Thyroid gland (tissue), 4 donors: ENCODE results near the gene MRPL48. TPM values are rescaled to one million over a fixed set of nuclear protein-coding genes. Genes with fewer than 3 reads are reported as not detected.

ENCODE experiments used
- DNase-seq, 2 donors: peaks; one replicate each; pipeline ENCODE4 v3.0.0-alpha.2; 2019
- H3K27ac ChIP-seq, 3 donors: fragments of 200-600 bp; sonication (generic); 1 replicate in 2 of 3; 2 replicates in 1 of 3; pipeline ENCODE4 v1.5.1; 2016 to 2019; ENCODE audit warnings: mild to moderate bottlenecking in 1 of 3, moderate library complexity in 1 of 3
- H3K27me3 ChIP-seq: fragments of 200-600 bp; sonication (generic); one replicate; pipeline ENCODE4 v1.5.1; 2019
- H3K36me3 ChIP-seq, 2 donors: fragments of 200-600 bp; sonication (generic); one replicate each; pipeline ENCODE4 v1.5.1; 2016 to 2019
- H3K4me1 ChIP-seq, 2 donors: fragments of 200-600 bp; sonication (generic); one replicate each; pipeline ENCODE4 v1.5.1; 2017 to 2019
- H3K4me3 ChIP-seq, 3 donors: fragments of 200-600 bp; sonication (generic); replicated peaks in 1 of 3; 1 replicate in 2 of 3; 2 replicates in 1 of 3; pipeline ENCODE4 v1.5.1; 2016; ENCODE audit warnings: mild to moderate bottlenecking in 1 of 3
- H3K9me3 ChIP-seq: fragments of 200-600 bp; sonication (generic); one replicate; pipeline ENCODE4 v1.5.1; 2017
- POLR2A ChIP-seq, 2 donors: fragments of 450-650 bp; IDR thresholded peaks; one replicate each; pipeline ENCODE4 v1.6.1; 2017; ENCODE audit warnings: antibody characterized with exemption in 2 of 2, mild to moderate bottlenecking in 2 of 2, moderate library complexity in 1 of 2
- WGBS, 2 donors: methylation state at CpG; one replicate each; pipeline ENCODE4 v1.1.5; 2017; 5-methylcytosine and 5-hydroxymethylcytosine counted together
- intact Hi-C: fragments of 100-400 bp; cut with DNase I; formaldehyde crosslinking; loops from one replicate; pipeline ENCODE4 v1.15.1; 2023
- total RNA-seq, 4 donors: library from RNA; depleted of rRNA; stranded (reverse); fragments of >200 nt; gene quantifications; one replicate each; pipeline ENCODE4 v1.2.3, GENCODE V29; 2016
- TF ChIP-seq, protein P1 (sequence below), 6 experiments: fragments of 200-600 bp in 3 of 6; fragments of 450-650 bp in 3 of 6; sonication (generic) in 3 of 6; IDR thresholded peaks; one replicate each; pipeline ENCODE4 v1.5.1; 2016 to 2019; ENCODE audit warnings: antibody characterized with exemption in 6 of 6, mild to moderate bottlenecking in 2 of 6, inconsistent platforms in 1 of 6, moderate library complexity in 1 of 6

MRPL48 gene
- total RNA-seq, 4 donors from 2014 or later: 16.0 to 38.5 (median 29.8) TPM

DNA sequence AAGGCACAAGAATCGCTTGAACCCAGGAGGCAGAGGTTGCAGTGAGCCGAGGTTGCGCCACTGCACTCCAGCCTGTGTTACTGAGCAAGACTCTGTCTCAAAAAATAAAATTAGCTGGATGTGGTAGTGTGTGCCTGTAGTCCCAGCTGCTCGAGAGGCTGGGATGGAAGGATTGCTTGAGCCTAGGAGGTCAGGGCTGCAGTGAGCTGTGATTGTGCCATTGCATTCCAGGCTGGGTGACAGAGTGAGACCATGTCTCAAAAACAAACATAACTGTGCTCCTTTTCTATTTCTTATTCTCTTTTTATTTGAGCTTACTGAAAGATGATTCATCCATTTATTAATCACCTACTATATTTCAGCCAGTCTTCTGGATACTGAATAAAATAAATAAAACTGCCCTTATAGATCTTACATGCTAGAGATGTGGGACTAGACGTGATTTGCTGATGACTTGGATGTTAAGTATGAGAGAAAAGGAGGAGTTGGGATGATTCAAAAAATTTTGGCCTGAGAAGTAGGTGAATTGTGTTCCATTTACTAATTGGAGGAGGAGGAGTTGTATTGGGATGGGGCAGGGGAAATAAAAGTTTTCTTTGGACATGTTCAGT is 107.2 kb downstream of the MRPL48 start:
- WGBS, 2 donors: 95 to 97% methylated on average over 5 of the region's 5 CpGs
- H3K9me3 ChIP-seq: no peaks in the 10 kb centered on the region
- no peak overlapping the region for H3K4me3 ChIP-seq
- H3K4me1 ChIP-seq: no peaks in the 10 kb centered on the region
- no peak overlapping the region for H3K27ac ChIP-seq
- H3K36me3 ChIP-seq: peaks cover 7 to 11% of the 10 kb centered on the region in 2 donors
- no peak for DNase-seq
- TF ChIP-seq, protein P1, sequence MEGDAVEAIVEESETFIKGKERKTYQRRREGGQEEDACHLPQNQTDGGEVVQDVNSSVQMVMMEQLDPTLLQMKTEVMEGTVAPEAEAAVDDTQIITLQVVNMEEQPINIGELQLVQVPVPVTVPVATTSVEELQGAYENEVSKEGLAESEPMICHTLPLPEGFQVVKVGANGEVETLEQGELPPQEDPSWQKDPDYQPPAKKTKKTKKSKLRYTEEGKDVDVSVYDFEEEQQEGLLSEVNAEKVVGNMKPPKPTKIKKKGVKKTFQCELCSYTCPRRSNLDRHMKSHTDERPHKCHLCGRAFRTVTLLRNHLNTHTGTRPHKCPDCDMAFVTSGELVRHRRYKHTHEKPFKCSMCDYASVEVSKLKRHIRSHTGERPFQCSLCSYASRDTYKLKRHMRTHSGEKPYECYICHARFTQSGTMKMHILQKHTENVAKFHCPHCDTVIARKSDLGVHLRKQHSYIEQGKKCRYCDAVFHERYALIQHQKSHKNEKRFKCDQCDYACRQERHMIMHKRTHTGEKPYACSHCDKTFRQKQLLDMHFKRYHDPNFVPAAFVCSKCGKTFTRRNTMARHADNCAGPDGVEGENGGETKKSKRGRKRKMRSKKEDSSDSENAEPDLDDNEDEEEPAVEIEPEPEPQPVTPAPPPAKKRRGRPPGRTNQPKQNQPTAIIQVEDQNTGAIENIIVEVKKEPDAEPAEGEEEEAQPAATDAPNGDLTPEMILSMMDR (IDR thresholded peaks at IDR 0.05): no peak
- TF ChIP-seq POLR2A (IDR thresholded peaks at IDR 0.05): no peak
- intact Hi-C loops: no loop called here
- no peaks in the 10 kb centered on the region for H3K27me3 ChIP-seq

DNA sequence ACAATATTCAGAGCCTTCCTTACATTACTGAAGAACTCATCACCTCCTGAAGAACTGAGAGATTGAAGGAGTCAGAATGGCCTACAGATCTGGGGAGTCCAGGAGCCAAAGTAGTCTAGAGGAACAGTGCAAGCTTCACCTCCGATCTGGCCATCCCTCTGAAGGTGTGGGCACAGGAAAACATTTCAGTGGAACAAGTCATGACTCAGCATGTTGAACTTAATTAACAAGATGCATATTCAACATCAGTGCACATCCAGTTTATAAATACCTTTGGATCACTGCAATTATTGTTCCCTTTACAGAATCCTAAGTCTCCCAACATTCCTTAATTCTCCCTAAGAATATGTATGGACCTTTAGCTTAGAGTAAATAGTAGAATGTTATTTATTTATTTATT is 114.6 kb downstream of the MRPL48 start:
- Histone ChIP-seq H3K4me1 (no peaks in the 10 kb centered on the region), H3K9me3 (no peaks in the 10 kb centered on the region), H3K27me3 (no peaks in the 10 kb centered on the region), H3K4me3 (no peak overlapping the region), H3K27ac (no peak overlapping the region), H3K36me3 (peaks cover 6% of the 10 kb centered on the region in 2 donors)
- TF ChIP-seq, protein P1 (IDR thresholded peaks at IDR 0.05): no peak
- TF ChIP-seq POLR2A (IDR thresholded peaks at IDR 0.05): no peak
- 90 to 100% methylated on average over 1 of the region's 1 CpG for WGBS, 2 donors
- intact Hi-C loops: no loop called here
- no peak for DNase-seq

DNA sequence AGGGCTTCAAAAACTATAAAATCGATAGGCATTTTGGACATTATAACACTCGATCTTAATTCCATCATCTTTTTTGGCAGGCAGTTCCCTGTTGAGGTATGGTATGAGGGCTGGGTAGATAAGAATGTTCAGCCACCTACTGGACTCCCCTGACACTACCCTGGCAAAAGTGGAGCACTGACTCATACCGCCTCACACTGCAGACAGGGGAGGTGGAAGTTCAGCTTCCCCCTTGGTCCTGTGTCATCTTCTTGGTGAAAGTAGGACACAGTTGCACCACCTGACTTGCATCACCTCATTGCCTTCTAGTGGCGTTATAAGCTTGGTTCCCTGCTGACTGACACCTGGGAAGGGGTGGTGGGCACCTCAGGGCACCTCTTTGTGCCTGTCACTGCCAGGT is 119.5 kb downstream of the MRPL48 start:
- no peak overlapping the region for H3K4me3 ChIP-seq
- H3K27me3 ChIP-seq: no peaks in the 10 kb centered on the region
- TF ChIP-seq POLR2A (IDR thresholded peaks at IDR 0.05): no peak
- TF ChIP-seq, protein P1 (IDR thresholded peaks at IDR 0.05): no peak
- 94 to 95% methylated on average over 4 of the region's 4 CpGs for WGBS, 2 donors
- no peak overlapping the region for H3K27ac ChIP-seq
- H3K4me1 ChIP-seq: no peaks in the 10 kb centered on the region
- H3K36me3 ChIP-seq: peaks cover 0 to 3% of the 10 kb centered on the region in 2 donors
- no peaks in the 10 kb centered on the region for H3K9me3 ChIP-seq
- intact Hi-C loops: no loop called here
- DNase-seq: no peak

DNA sequence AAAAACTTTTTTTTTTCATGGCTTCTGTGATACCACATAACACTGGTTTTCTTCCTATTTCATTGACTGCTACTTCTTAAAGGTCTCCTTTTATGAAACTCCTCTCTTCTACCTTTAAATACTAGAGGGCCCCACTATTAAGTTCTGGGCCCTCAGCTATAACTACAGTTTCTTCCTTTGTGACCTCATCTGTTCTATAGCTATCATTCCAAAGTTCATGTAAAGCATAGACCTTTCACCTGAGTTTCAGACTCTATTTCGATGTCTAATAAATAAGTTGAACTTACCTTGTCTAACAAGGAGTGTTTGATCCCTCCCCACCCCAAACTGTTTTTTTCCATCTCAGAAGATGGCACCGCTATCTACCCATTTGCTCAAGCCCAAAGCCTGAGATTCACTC is 124.4 kb downstream of the MRPL48 start:
- H3K27ac ChIP-seq: no peak overlapping the region
- H3K27me3 ChIP-seq: no peaks in the 10 kb centered on the region
- no peak for DNase-seq
- H3K4me1 ChIP-seq: no peaks in the 10 kb centered on the region
- peaks cover 0 to 35% of the 10 kb centered on the region in 2 donors for H3K36me3 ChIP-seq
- 95 to 98% methylated on average over 2 of the region's 2 CpGs for WGBS, 2 donors
- no peak for TF ChIP-seq POLR2A (IDR thresholded peaks at IDR 0.05)
- TF ChIP-seq, protein P1 (IDR thresholded peaks at IDR 0.05): no peak
- H3K4me3 ChIP-seq: no peak overlapping the region
- H3K9me3 ChIP-seq: no peaks in the 10 kb centered on the region
- intact Hi-C loops: no loop called here

DNA sequence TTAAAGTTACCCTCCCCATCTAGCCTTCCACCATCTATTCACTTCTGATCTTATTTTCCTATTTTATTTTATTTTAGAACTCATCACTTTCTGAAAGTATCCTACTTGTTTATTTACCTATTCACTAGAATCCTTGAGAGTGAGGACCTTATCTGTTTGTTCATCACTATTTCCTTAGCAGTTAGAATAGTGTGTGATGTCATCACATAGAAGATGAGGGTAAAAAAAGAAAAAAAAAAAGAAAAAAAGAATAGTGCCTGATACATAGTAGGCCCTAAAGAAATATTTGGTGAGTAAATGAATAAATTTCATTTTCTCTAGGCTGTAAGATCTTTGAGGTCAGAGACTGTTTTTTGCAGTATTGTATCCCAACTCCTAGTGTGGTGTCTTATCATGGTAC is 125.8 kb downstream of the MRPL48 start:
- Histone ChIP-seq H3K4me1 (no peaks in the 10 kb centered on the region), H3K27ac (no peak overlapping the region), H3K27me3 (no peaks in the 10 kb centered on the region), H3K9me3 (no peaks in the 10 kb centered on the region), H3K36me3 (peaks cover under 1 to 35% of the 10 kb centered on the region in 2 donors), H3K4me3 (no peak overlapping the region)
- TF ChIP-seq, protein P1 (IDR thresholded peaks at IDR 0.05): no peak
- TF ChIP-seq POLR2A (IDR thresholded peaks at IDR 0.05): no peak
- DNase-seq: no peak
- intact Hi-C loops: no loop called here
